Fibroblast of skin of left biceps (primary cell): ENCODE data around the gene CROCC2.

Experiments used
- DNase-seq, 2 experiments: peaks; one replicate each; pipeline ENCODE4 v3.0.0-alpha.2; 2013; ENCODE audit warnings: low read depth in 2 of 2

The CROCC2 gene

GRCh38 chr2:240956171-240956934, 50.2 kb downstream of the CROCC2 start:
- no peak for DNase-seq

GRCh38 chr2:240956935-240957655, 51.0 kb downstream of the CROCC2 start:
- no peak for DNase-seq

- no peak for DNase-seq
Measured at GRCh38 chr2:240957656-240958365, 51.7 kb downstream of the CROCC2 start.

GRCh38 chr2:240958366-240959213, 52.5 kb downstream of the CROCC2 start:
- DNase-seq, result no peak

- no peak for DNase-seq
Measured at GRCh38 chr2:240959214-240959940, 53.2 kb downstream of the CROCC2 start.

GRCh38 chr2:240959941-240960308, 53.8 kb downstream of the CROCC2 start:
- no peak for DNase-seq

GRCh38 chr2:240960309-240960970, 54.3 kb downstream of the CROCC2 start:
- DNase-seq, result no peak

- DNase-seq, result no peak
Measured at GRCh38 chr2:240960971-240961876, 55.1 kb downstream of the CROCC2 start.

- DNase-seq, result no peak
Measured at GRCh38 chr2:240961910-240962299, 55.8 kb downstream of the CROCC2 start.

GRCh38 chr2:240962300-240963064, 56.3 kb downstream of the CROCC2 start:
- DNase-seq, result no peak

- DNase-seq, result no peak
Measured at GRCh38 chr2:240963065-240963867, 57.1 kb downstream of the CROCC2 start.

- DNase-seq, result no peak
Measured at GRCh38 chr2:240963868-240964703, 58.0 kb downstream of the CROCC2 start.

GRCh38 chr2:240964704-240965295, 58.7 kb downstream of the CROCC2 start:
- DNase-seq, result no peak

GRCh38 chr2:240965296-240965904, 59.3 kb downstream of the CROCC2 start:
- no peak for DNase-seq

- DNase-seq, result no peak
Measured at GRCh38 chr2:240965905-240966456, 59.8 kb downstream of the CROCC2 start.

GRCh38 chr2:240966457-240966905, 60.3 kb downstream of the CROCC2 start:
- no peak for DNase-seq
